ENCODE measurements around the gene KLHL17.

KLHL17 gene

DNA sequence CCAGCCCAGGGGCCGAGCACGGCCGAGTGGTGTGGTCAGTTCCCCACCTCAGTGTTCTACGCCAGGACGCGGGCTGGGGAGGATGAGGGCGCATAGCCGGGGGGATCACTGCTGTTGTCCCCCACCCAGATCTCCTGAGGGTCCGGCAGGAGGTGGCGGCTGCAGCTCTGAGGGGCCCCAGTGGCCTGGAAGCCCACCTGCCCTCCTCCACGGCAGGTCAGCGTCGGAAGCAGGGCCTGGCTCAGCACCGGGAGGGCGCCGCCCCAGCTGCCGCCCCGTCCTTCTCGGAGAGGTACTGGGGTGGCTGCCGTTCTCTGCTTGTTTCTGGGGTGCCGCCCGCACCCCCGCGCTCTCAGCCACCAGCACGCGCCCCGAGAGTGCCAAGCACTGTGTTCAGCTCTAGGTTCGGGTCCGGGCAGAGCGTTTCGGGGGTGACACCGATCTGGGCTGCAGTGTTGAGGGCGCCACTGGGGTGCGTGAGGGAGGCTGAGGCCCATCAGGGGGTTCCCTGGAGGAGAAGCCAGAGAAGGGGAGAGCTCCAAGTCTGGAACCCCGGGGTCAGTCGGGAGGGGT lies 19.3 kb upstream of the KLHL17 start:
- Histone ChIP-seq H3K27me3 (ENCODE audit: insufficient read depth, poor library complexity, severe bottlenecking) (peaks cover 25% of the 10 kb centered on the region), H3K27ac (replicated peaks) (no peak overlapping the region), H3K4me3 (replicated peaks; ENCODE audit: insufficient read depth, low read length) (no peak overlapping the region)
- no peak for DNase-seq (ENCODE audit: low read depth in 1 of 2, low spot score in 1 of 2)
- TF ChIP-seq GABPA (IDR thresholded peaks at IDR 0.05; ENCODE audit: low read depth), result no peak
- no peak for TF ChIP-seq POLR2AphosphoS5 (IDR thresholded peaks at IDR 0.05; ENCODE audit: low read depth)
- no peak for TF ChIP-seq REST (IDR thresholded peaks at IDR 0.05; ENCODE audit: insufficient replicate concordance, low read depth)
- TF ChIP-seq SPI1 (IDR thresholded peaks at IDR 0.05; ENCODE audit: borderline replicate concordance, low read depth), result no peak
- TF ChIP-seq, protein P1, sequence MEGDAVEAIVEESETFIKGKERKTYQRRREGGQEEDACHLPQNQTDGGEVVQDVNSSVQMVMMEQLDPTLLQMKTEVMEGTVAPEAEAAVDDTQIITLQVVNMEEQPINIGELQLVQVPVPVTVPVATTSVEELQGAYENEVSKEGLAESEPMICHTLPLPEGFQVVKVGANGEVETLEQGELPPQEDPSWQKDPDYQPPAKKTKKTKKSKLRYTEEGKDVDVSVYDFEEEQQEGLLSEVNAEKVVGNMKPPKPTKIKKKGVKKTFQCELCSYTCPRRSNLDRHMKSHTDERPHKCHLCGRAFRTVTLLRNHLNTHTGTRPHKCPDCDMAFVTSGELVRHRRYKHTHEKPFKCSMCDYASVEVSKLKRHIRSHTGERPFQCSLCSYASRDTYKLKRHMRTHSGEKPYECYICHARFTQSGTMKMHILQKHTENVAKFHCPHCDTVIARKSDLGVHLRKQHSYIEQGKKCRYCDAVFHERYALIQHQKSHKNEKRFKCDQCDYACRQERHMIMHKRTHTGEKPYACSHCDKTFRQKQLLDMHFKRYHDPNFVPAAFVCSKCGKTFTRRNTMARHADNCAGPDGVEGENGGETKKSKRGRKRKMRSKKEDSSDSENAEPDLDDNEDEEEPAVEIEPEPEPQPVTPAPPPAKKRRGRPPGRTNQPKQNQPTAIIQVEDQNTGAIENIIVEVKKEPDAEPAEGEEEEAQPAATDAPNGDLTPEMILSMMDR (IDR thresholded peaks at IDR 0.05; ENCODE audit: insufficient read depth, low read length), result no peak

GRCh38 chr1:941588-942383 lies 18.6 kb upstream of the KLHL17 start:
- H3K27ac ChIP-seq (replicated peaks), result no peak overlapping the region
- peak in 1 of 2 experiments; percentile 39 for DNase-seq (ENCODE audit: low read depth in 1 of 2, low spot score in 1 of 2)
- no peak overlapping the region for H3K4me3 ChIP-seq (replicated peaks; ENCODE audit: insufficient read depth, low read length)
- H3K27me3 ChIP-seq (ENCODE audit: insufficient read depth, poor library complexity, severe bottlenecking), result peaks cover 25% of the 10 kb centered on the region
- TF ChIP-seq GABPA (IDR thresholded peaks at IDR 0.05; ENCODE audit: low read depth) (no peak), POLR2AphosphoS5 (IDR thresholded peaks at IDR 0.05; ENCODE audit: low read depth) (no peak), SPI1 (IDR thresholded peaks at IDR 0.05; ENCODE audit: borderline replicate concordance, low read depth) (no peak), REST (IDR thresholded peaks at IDR 0.05; ENCODE audit: insufficient replicate concordance, low read depth) (no peak)
- TF ChIP-seq, protein P1 (IDR thresholded peaks at IDR 0.05; ENCODE audit: insufficient read depth, low read length), result no peak

DNA sequence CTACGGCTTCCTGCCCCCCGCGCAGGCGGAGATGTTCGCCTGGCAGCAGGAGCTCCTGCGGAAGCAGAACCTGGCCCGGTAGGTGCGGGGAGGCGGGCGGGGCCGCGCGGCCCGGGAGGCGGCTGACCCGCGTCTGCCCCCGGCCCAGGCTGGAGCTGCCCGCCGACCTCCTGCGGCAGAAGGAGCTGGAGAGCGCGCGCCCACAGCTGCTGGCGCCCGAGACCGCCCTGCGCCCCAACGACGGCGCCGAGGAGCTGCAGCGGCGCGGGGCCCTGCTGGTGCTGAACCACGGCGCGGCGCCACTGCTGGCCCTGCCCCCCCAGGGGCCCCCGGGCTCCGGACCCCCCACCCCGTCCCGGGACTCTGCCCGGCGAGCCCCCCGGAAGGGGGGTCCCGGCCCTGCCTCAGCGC lies 18.0 kb upstream of the KLHL17 start:
- peaks cover 25% of the 10 kb centered on the region for H3K27me3 ChIP-seq (ENCODE audit: insufficient read depth, poor library complexity, severe bottlenecking)
- DNase-seq (ENCODE audit: low read depth in 1 of 2, low spot score in 1 of 2), result no peak
- H3K27ac ChIP-seq (replicated peaks), result no peak overlapping the region
- TF ChIP-seq REST (IDR thresholded peaks at IDR 0.05; ENCODE audit: insufficient replicate concordance, low read depth) (no peak), POLR2AphosphoS5 (IDR thresholded peaks at IDR 0.05; ENCODE audit: low read depth) (no peak), SPI1 (IDR thresholded peaks at IDR 0.05; ENCODE audit: borderline replicate concordance, low read depth) (no peak), GABPA (IDR thresholded peaks at IDR 0.05; ENCODE audit: low read depth) (no peak)
- TF ChIP-seq, protein P1 (IDR thresholded peaks at IDR 0.05; ENCODE audit: insufficient read depth, low read length), result no peak
- H3K4me3 ChIP-seq (replicated peaks; ENCODE audit: insufficient read depth, low read length), result no peak overlapping the region

Measured in HL-60 (cell line).